Measurements from ENCODE around the gene ZWILCH.

GRCh38 chr15:66523926-66524325 lies 18.8 kb downstream of the ZWILCH start:
- TF ChIP-seq ZNF318 (IDR thresholded peaks at IDR 0.05; ENCODE audit: borderline replicate concordance in 1 of 2, low read depth in 1 of 2) (no peak), POLR2AphosphoS5 (IDR thresholded peaks at IDR 0.05; ENCODE audit: control insufficient read depth, insufficient read depth, low read depth, low read length) (no peak), TBL1XR1 (IDR thresholded peaks at IDR 0.05; ENCODE audit: low read length in 2 of 2) (no peak), CTCF (IDR thresholded peaks at IDR 0.05 in 2 of 3, conservative IDR thresholded peaks at IDR 0.05 in 1 of 3; ENCODE audit: insufficient read depth in 2 of 3, low read depth in 1 of 3, low read length in 3 of 3) (no peak), ZZZ3 (IDR thresholded peaks at IDR 0.05) (no peak), KDM4B (IDR thresholded peaks at IDR 0.05; ENCODE audit: borderline replicate concordance in 2 of 2, low read depth in 1 of 2) (no peak)
